Smooth muscle cell (in vitro differentiated cells): Measurements from ENCODE around the gene APIP. TPM values are rescaled to one million over a fixed set of nuclear protein-coding genes. Genes with fewer than 3 reads are reported as not detected.
A peak's percentile ranks its signal among the peaks of the same experiment; 100 is the strongest.

ENCODE experiments used
- DNase-seq: peaks from one replicate; lab custom pipeline; 2025; ENCODE audit not compliant: unreplicated experiment; lab: John Stamatoyannopoulos, UW
- H2AFZ ChIP-seq: fragments of 200-600 bp; sonication (generic); 2 replicates; pipeline ENCODE4 v1.6.0; 2016; ENCODE audit warnings: antibody characterized with exemption, low read depth, mild to moderate bottlenecking
- H3F3A ChIP-seq: fragments of 200-600 bp; sonication (generic); 2 replicates; pipeline ENCODE4 v1.6.0; 2017; ENCODE audit warnings: antibody characterized with exemption, low read depth
- H3K27ac ChIP-seq: fragments of 200-600 bp; sonication (generic); 2 replicates; pipeline ENCODE4 v1.5.1; 2016; ENCODE audit warnings: low read depth, mild to moderate bottlenecking
- H3K27me3 ChIP-seq: fragments of 200-600 bp; sonication (generic); 2 replicates; pipeline ENCODE4 v1.6.1; 2016; ENCODE audit warnings: low read depth, mild to moderate bottlenecking
- H3K36me3 ChIP-seq: fragments of 200-600 bp; sonication (generic); 2 replicates; pipeline ENCODE4 v1.5.1; 2016; ENCODE audit warnings: low read depth
- H3K4me1 ChIP-seq: fragments of 200-600 bp; sonication (generic); 2 replicates; pipeline ENCODE4 v1.5.1; 2016; ENCODE audit warnings: low read depth
- H3K4me2 ChIP-seq: fragments of 200-600 bp; sonication (generic); 2 replicates; pipeline ENCODE4 v1.6.0; 2016; ENCODE audit warnings: mild to moderate bottlenecking
- H3K4me3 ChIP-seq: fragments of 200-600 bp; sonication (generic); 2 replicates; pipeline ENCODE4 v1.5.1; 2016; ENCODE audit warnings: mild to moderate bottlenecking
- H3K79me2 ChIP-seq: fragments of 200-600 bp; sonication (generic); 2 replicates; pipeline ENCODE4 v1.6.0; 2016; ENCODE audit warnings: low read depth, mild to moderate bottlenecking
- H3K9ac ChIP-seq: fragments of 200-600 bp; sonication (generic); 2 replicates; pipeline ENCODE4 v1.6.0; 2016; ENCODE audit warnings: low read depth
- H3K9me3 ChIP-seq: fragments of 200-600 bp; sonication (generic); replicated peaks from 2 replicates; pipeline ENCODE4 v1.5.1; 2016; ENCODE audit warnings: low read depth
- H4K20me1 ChIP-seq: fragments of 200-600 bp; sonication (generic); 2 replicates; pipeline ENCODE4 v1.6.0; 2016; ENCODE audit warnings: low read depth
- CTCF ChIP-seq: fragments of 200-600 bp; sonication (generic); IDR thresholded peaks from 2 replicates; pipeline ENCODE4 v1.5.1; 2017; ENCODE audit warnings: borderline replicate concordance, mild to moderate bottlenecking, antibody characterized with exemption; ENCODE audit not compliant: insufficient read depth, poor library complexity, severe bottlenecking
- WGBS: methylation state at CpG from one replicate; pipeline ENCODE4 v1.1.7; 2016; ENCODE audit warnings: low lambda C conversion rate; 5-methylcytosine and 5-hydroxymethylcytosine counted together
- polyA plus RNA-seq: library from polyadenylated mRNA; unstranded; fragments of >200 nt; fragmentation: Nextera tagmentation; extraction: Ambion mirVana; gene quantifications from 2 replicates; pipeline ENCODE4 v1.2.1, GENCODE V29; 2016
- total RNA-seq: library from RNA; depleted of rRNA; stranded (reverse); fragments of >200 nt; gene quantifications from 2 replicates; pipeline ENCODE4 v1.2.3, GENCODE V29; 2014

Gene APIP
- total RNA-seq (22.0 and 24.9 TPM in 2 replicates), polyA plus RNA-seq (12.8 and 13.7 TPM in 2 replicates)

- H3K36me3 ChIP-seq: no peaks in the 10 kb centered on the region
- H3K4me3 ChIP-seq: peak within 1 kb of the TSS; percentile 98
- H3K27me3 ChIP-seq: no peaks in the 10 kb centered on the region
- H3K4me1 ChIP-seq: peaks cover 13% of the 10 kb centered on the region
- no peak for TF ChIP-seq CTCF
- under 1% methylated on average over 71 of the region's 79 CpGs for WGBS
- peak within 1 kb of the TSS; percentile 93 for H3K9ac ChIP-seq
- H3K79me2 ChIP-seq: peaks cover 64% of the 10 kb centered on the region
- H2AFZ ChIP-seq: peak within 1 kb of the TSS; percentile 94
- peak within 1 kb of the TSS; percentile 91 for H3K4me2 ChIP-seq
- H3F3A ChIP-seq: no peaks in the 10 kb centered on the region
- peak within 1 kb of the TSS; percentile 93 for H3K27ac ChIP-seq
- peak; percentile 90 for DNase-seq
- H4K20me1 ChIP-seq: peaks cover 20% of the 10 kb centered on the region
- no peaks in the 10 kb centered on the region for H3K9me3 ChIP-seq
Observed at GRCh38 chr11:34916015-34916842, at the start of gene APIP, which contains the start of gene PDHX. APIP (minus strand) TSS chr11:34916379; CDS start chr11:34916284, 95 bp downstream. PDHX (plus strand) TSS chr11:34916618; CDS start chr11:34916656, 38 bp downstream.

- Histone ChIP-seq H3F3A (no peaks in the 10 kb centered on the region), H3K9ac (no peak overlapping the region), H3K79me2 (no peaks in the 10 kb centered on the region), H3K4me3 (no peak overlapping the region), H3K27ac (no peak overlapping the region), H4K20me1 (peaks cover 9% of the 10 kb centered on the region), H3K4me2 (no peak overlapping the region), H2AFZ (no peak overlapping the region), H3K27me3 (no peaks in the 10 kb centered on the region), H3K9me3 (no peaks in the 10 kb centered on the region), H3K36me3 (peaks cover 9% of the 10 kb centered on the region), H3K4me1 (no peaks in the 10 kb centered on the region)
- no peak for TF ChIP-seq CTCF
- 80% methylated on average over 3 of the region's 3 CpGs for WGBS
- DNase-seq: no peak
Observed at GRCh38 chr11:34964610-34965331, 48.6 kb upstream of the APIP start.

GRCh38 chr11:34963351-34963750 lies 47.2 kb upstream of the APIP start:
- H4K20me1 ChIP-seq: peaks cover 9% of the 10 kb centered on the region
- no peak overlapping the region for H3K27ac ChIP-seq
- no peak for TF ChIP-seq CTCF
- H3K79me2 ChIP-seq: no peaks in the 10 kb centered on the region
- H2AFZ ChIP-seq: no peak overlapping the region
- H3F3A ChIP-seq: no peaks in the 10 kb centered on the region
- H3K4me3 ChIP-seq: no peak overlapping the region
- H3K4me2 ChIP-seq: no peak overlapping the region
- DNase-seq: no peak
- no peaks in the 10 kb centered on the region for H3K9me3 ChIP-seq
- 95% methylated on average over 5 of the region's 5 CpGs for WGBS
- H3K36me3 ChIP-seq: peaks cover 9% of the 10 kb centered on the region
- no peaks in the 10 kb centered on the region for H3K27me3 ChIP-seq
- H3K4me1 ChIP-seq: no peaks in the 10 kb centered on the region
- H3K9ac ChIP-seq: no peak overlapping the region
